A549 treated with GW870086 at 1 μM for 4 hours (cell line): ENCODE measurements around the gene OR1L6. TPM values are rescaled to one million over a fixed set of nuclear protein-coding genes. Genes with fewer than 3 reads are reported as not detected.

Experiments used
- total RNA-seq: library from RNA; stranded (reverse); fragments of 200-300 nt; extraction: Qiagen RNA extraction; gene quantifications from 5 replicates; pipeline ENCODE4 v1.2.3, GENCODE V29; 2022; ENCODE audit warnings: low read depth

The OR1L6 gene
- not detected in 5 replicates for total RNA-seq

DNA sequence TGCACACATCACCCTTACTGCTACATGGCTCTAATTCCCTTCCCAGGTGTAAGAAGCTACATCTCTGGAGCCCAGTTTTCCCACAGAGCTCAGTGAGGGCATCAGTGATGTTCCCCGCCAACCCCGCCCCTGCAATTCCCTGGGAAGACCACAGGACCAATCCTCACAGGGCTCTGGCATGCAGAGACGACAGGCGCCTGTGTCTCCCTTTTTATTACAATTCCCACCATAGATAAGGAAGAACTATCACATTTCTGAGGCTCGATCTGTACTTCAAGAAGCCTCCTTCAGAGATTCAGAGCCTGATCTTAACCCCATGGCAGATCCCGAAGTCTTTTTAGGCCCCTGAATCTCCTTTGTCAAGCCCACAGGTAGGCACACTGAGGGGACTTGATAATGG lies at the start of gene OR1L6:
Gene OR1L6, plus strand, starts transcription at position 301 of the 400 bp plus-strand sequence. CDS start 7,545 bp downstream, outside the sequence.

GRCh38 chr9:122723690-122724089 lies 18.4 kb upstream of the OR1L6 start, which contains the start of gene OR1L4:
TSS of gene OR1L4 (plus strand) at chr9:122723990. CDS start at chr9:122723990, 0 bp downstream.

DNA sequence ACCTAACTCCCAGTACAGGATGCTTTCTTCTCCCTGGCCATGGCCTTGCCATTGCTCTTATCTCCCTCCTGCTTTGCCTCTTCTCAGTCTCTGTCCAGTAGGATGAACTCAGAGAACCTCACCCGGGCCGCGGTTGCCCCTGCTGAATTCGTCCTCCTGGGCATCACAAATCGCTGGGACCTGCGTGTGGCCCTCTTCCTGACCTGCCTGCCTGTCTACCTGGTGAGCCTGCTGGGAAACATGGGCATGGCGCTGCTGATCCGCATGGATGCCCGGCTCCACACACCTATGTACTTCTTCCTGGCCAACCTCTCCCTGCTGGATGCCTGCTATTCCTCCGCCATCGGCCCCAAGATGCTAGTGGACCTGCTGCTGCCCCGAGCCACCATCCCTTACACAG lies 46.7 kb downstream of the OR1L6 start, which contains the start of gene OR5C1:
Gene OR5C1, plus strand, starts transcription at position 103 of the 400 bp plus-strand sequence. Its CDS starts 0 bp downstream, at position 103.

Other genes with a start within 250 kb of the OR1L6 start
- not detected in 5 replicates for gene OR1J2, start 231.5 kb upstream of the OR1L6 start, total RNA-seq
- not detected in 5 replicates for gene OR1J4, start 223.2 kb upstream of the OR1L6 start, total RNA-seq
- not detected in 5 replicates for gene OR1N1, start 215.0 kb upstream of the OR1L6 start, total RNA-seq
- not detected in 5 replicates for gene OR1N2, start 189.2 kb upstream of the OR1L6 start, total RNA-seq
- gene OR1L8, start 158.9 kb upstream of the OR1L6 start, total RNA-seq = not detected in 5 replicates
- gene OR1Q1, start 127.6 kb upstream of the OR1L6 start, total RNA-seq = not detected in 5 replicates
- not detected in 5 replicates for gene OR1B1, start 84.7 kb upstream of the OR1L6 start, total RNA-seq
- not detected in 5 replicates for gene OR1L1, start 80.6 kb upstream of the OR1L6 start, total RNA-seq
- gene OR1L3, start 67.2 kb upstream of the OR1L6 start, total RNA-seq = not detected in 5 replicates
- gene OR1L4, start 18.3 kb upstream of the OR1L6 start, total RNA-seq = not detected in 5 replicates
- not detected in 5 replicates for gene OR5C1, start 46.6 kb downstream of the OR1L6 start, total RNA-seq
- gene OR1K1, start 57.8 kb downstream of the OR1L6 start, total RNA-seq = not detected in 5 replicates
- 14.4 to 18.6 TPM (median 15.4 TPM) in 5 replicates for gene PDCL, start 86.3 kb downstream of the OR1L6 start, total RNA-seq
- gene RC3H2, start 163.1 kb downstream of the OR1L6 start, total RNA-seq = 13.4 to 23.9 TPM (median 20.9 TPM) in 5 replicates
- gene ZBTB6, start 171.0 kb downstream of the OR1L6 start, total RNA-seq = 4.3 to 6.3 TPM (median 5.5 TPM) in 5 replicates
- gene ZBTB26, start 189.2 kb downstream of the OR1L6 start, total RNA-seq = 1.1 to 2.4 TPM (median 2.0 TPM) in 5 replicates
- 11.4 to 15.5 TPM (median 13.9 TPM) in 5 replicates for gene RABGAP1, start 198.7 kb downstream of the OR1L6 start, total RNA-seq